Activated CD4-positive, alpha-beta T cell treated with anti-CD3 and anti-CD28 coated beads, Interleukin-2, amount 10 ng/mL, durations not matched to agents 7 days and 5 days (primary cell): ENCODE measurements around the gene EXOC6B. TPM values are rescaled to one million over a fixed set of nuclear protein-coding genes. Genes with fewer than 3 reads are reported as not detected.
"Not testable (repeated sequence)": the region's sequence is repeated elsewhere in the genome, so short reads cannot be mapped to it uniquely, and the experiment has no call there.

Experiments
- CTCF ChIA-PET: fragments of 350-600 bp; sonication (Branson Sonifier 250); formaldehyde crosslinking; loops from one replicate; lab custom pipeline; 2021; ENCODE audit warnings: antibody characterized with exemption; lab: Charles Lee
- POLR2A ChIA-PET: fragments of 350-600 bp; sonication (Branson Sonifier 250); formaldehyde crosslinking; loops from one replicate; lab custom pipeline; 2021; ENCODE audit warnings: antibody characterized with exemption; lab: Charles Lee
- DNase-seq: peaks from one replicate; pipeline ENCODE4 v3.0.0-alpha.2; 2020
- H3K27ac Mint-ChIP-seq: one replicate; pipeline ENCODE4 v1.8.0; 2021; ENCODE audit warnings: mild to moderate bottlenecking, moderate library complexity, mixed read lengths
- H3K27me3 Mint-ChIP-seq: one replicate; pipeline ENCODE4 v1.8.0; 2021; ENCODE audit warnings: mixed read lengths
- H3K36me3 Mint-ChIP-seq: one replicate; pipeline ENCODE4 v1.8.0; 2021; ENCODE audit warnings: low read depth, mixed read lengths
- H3K4me1 Mint-ChIP-seq: one replicate; pipeline ENCODE4 v1.8.0; 2021; ENCODE audit warnings: mixed read lengths
- H3K4me3 Mint-ChIP-seq: one replicate; pipeline ENCODE4 v1.8.0; 2021; ENCODE audit warnings: mild to moderate bottlenecking, moderate library complexity, mixed read lengths
- H3K9me3 Mint-ChIP-seq: one replicate; pipeline ENCODE4 v1.8.0; 2021; ENCODE audit warnings: mixed read lengths
- total RNA-seq, 2 experiments: library from RNA; stranded (reverse); gene quantifications; one replicate each; pipeline ENCODE4 v1.2.3, GENCODE V29; 2021

Gene EXOC6B
- total RNA-seq, 2 experiments from 2014 or later = 14.8 to 16.4 TPM

GRCh38 chr2:72581560-72582181, 244.2 kb downstream of the EXOC6B start:
- ChIA-PET CTCF (no interaction called here), POLR2A (no interaction called here)
- no peak for DNase-seq
- no peaks in the 10 kb centered on the region for H3K4me1 Mint-ChIP-seq
- no peaks in the 10 kb centered on the region for H3K9me3 Mint-ChIP-seq
- no peaks in the 10 kb centered on the region for H3K27me3 Mint-ChIP-seq
- H3K27ac Mint-ChIP-seq = no peak overlapping the region
- H3K36me3 Mint-ChIP-seq = no peaks in the 10 kb centered on the region
- H3K4me3 Mint-ChIP-seq = no peak overlapping the region

DNA sequence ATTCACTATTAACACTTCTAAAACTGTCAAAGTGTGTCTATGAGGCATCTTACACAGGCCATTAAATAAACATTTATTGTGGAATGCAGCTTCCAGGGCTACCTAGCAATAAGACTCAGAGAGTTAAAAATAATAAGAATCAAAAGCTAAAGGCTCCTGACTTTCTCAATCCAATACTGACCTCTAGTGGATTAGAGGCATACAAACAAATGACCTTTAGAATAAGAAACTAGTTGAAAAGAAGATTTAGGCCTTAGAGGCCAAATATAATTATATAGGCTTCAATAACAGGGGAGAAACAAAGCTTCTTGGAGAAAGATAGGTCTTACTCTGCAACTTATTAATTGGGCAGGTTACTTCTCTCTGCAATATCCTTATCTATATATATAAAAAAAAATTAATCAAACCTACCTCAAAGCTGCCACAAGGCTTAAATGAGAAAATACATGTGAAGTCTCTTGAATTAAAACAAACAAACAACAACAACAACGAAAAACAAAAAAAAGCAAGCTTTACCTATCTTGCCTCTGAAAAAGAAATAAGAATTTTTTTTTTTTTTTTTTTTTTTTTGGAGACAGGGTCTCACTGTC, 246.1 kb downstream of the EXOC6B start:
- H3K27ac Mint-ChIP-seq = no peak overlapping the region

DNA sequence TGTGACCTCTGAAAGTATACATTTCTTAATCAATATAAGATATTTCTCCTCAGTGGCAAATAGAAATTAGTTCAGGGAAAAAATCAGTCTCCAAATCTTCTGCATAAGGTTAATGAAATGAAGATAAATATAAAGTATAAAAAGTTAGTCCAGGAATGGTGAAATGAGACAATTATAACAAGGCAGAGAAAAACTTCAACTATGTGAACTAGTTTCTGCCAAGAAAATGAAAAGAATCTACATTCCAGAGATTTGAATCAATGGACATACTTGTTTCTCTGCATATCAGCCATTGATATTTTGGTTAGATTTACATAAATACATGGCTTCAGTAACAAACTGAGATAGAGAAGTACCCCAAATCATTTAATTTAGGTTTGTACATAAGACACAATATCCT, 249.0 kb downstream of the EXOC6B start:
- CTCF ChIA-PET = no interaction called here
- POLR2A ChIA-PET = no interaction called here
- no peak overlapping the region for H3K4me3 Mint-ChIP-seq
- no peaks in the 10 kb centered on the region for H3K36me3 Mint-ChIP-seq
- H3K27ac Mint-ChIP-seq = no peak overlapping the region
- no peaks in the 10 kb centered on the region for H3K4me1 Mint-ChIP-seq
- DNase-seq = no peak
- no peaks in the 10 kb centered on the region for H3K9me3 Mint-ChIP-seq
- H3K27me3 Mint-ChIP-seq = no peaks in the 10 kb centered on the region

More for the DNA sequence above, 246.1 kb downstream of the EXOC6B start:
- no peaks in the 10 kb centered on the region for H3K9me3 Mint-ChIP-seq
- H3K36me3 Mint-ChIP-seq = no peaks in the 10 kb centered on the region
- no peaks in the 10 kb centered on the region for H3K27me3 Mint-ChIP-seq
- POLR2A ChIA-PET = no interaction called here
- H3K4me3 Mint-ChIP-seq = no peak overlapping the region
- CTCF ChIA-PET = interaction anchor here (1.2 kb wide), 1 partner anchor 404 kb away, joined by 3 read pairs; no protein-coding TSS in a partner anchor
- no peaks in the 10 kb centered on the region for H3K4me1 Mint-ChIP-seq
- no peak for DNase-seq

- H3K4me1 Mint-ChIP-seq = no peaks in the 10 kb centered on the region
- no peak for DNase-seq
- H3K9me3 Mint-ChIP-seq = no peaks in the 10 kb centered on the region
- CTCF ChIA-PET = no interaction called here
- no peaks in the 10 kb centered on the region for H3K36me3 Mint-ChIP-seq
- POLR2A ChIA-PET = no interaction called here
- H3K27me3 Mint-ChIP-seq = no peaks in the 10 kb centered on the region
- no peak overlapping the region for H3K4me3 Mint-ChIP-seq
- no peak overlapping the region for H3K27ac Mint-ChIP-seq
Measured at GRCh38 chr2:72576459-72576858, 249.4 kb downstream of the EXOC6B start.

DNA sequence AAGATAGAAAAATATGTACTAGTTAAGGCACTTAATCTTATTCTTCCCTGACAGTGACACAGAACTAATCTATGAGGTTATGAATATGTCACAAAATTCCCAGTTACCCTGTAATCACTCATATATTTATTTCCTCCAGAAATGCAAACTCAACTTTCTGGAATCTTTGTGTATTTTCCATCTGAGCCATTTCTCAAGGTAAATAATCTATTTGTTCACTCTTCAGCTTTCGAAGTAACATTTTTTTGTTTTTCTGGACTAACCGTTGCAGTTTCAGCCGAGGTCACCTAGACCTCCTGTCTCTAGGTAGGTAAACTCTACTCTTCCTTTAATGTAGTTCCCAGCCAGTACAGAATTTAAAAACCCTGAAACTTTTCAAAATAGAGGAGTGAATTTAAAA, 250.9 kb downstream of the EXOC6B start:
- ChIA-PET POLR2A (no interaction called here), CTCF (no interaction called here)
- no peaks in the 10 kb centered on the region for H3K27me3 Mint-ChIP-seq
- H3K4me1 Mint-ChIP-seq = no peaks in the 10 kb centered on the region
- no peaks in the 10 kb centered on the region for H3K36me3 Mint-ChIP-seq
- no peak overlapping the region for H3K27ac Mint-ChIP-seq
- no peak for DNase-seq
- H3K9me3 Mint-ChIP-seq = no peaks in the 10 kb centered on the region
- H3K4me3 Mint-ChIP-seq = no peak overlapping the region

DNA sequence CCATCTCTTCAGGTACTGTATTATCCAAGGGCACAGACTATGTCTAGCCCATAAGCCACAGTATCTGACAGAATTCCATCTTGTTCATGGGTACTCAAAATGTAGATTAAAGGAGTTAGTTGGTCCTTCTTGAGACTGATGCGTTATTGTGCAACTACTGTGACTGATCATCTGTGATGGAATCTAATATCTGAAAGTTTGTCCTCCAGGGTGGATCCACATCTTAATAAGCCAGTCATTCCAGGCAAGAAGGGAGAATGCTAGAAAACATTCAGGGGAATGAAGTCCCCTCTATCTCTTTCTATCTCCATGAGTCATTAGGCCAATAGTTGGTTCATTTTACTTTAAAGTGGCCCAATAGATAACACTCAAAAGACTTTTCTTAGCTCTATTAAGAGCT, 252.6 kb downstream of the EXOC6B start:
- Mint-ChIP-seq H3K27me3 (no peaks in the 10 kb centered on the region), H3K36me3 (no peaks in the 10 kb centered on the region), H3K4me1 (no peaks in the 10 kb centered on the region), H3K27ac (no peak overlapping the region), H3K4me3 (no peak overlapping the region), H3K9me3 (no peaks in the 10 kb centered on the region)
- CTCF ChIA-PET = no interaction called here
- no peak for DNase-seq
- POLR2A ChIA-PET = no interaction called here

GRCh38 chr2:72572501-72572900, 253.3 kb downstream of the EXOC6B start:
- Mint-ChIP-seq H3K9me3 (no peaks in the 10 kb centered on the region), H3K4me3 (no peak overlapping the region), H3K27me3 (no peaks in the 10 kb centered on the region), H3K36me3 (no peaks in the 10 kb centered on the region), H3K27ac (no peak overlapping the region), H3K4me1 (no peaks in the 10 kb centered on the region)
- CTCF ChIA-PET = no interaction called here
- POLR2A ChIA-PET = no interaction called here
- no peak for DNase-seq

DNA sequence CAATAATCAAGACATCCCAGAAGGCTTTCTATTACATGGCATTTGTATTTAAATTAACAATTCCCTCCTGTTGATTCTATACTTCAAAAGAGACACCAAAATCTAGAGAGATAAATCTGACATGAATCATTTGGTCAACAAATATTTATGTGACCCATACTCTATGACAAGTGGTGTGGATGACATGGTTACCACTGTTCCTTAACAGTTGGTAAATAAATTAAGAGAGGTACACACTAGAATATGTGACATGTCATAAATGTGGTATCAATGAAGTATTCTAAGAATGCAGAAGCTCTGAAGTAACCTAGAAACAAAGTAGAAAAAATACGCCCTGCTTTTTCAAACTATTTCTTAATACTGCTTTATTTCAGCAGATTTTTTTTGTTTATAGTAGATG, 255.4 kb downstream of the EXOC6B start:
- ChIA-PET CTCF (no interaction called here), POLR2A (no interaction called here)
- DNase-seq = no peak
- Mint-ChIP-seq H3K27ac (no peak overlapping the region), H3K9me3 (no peaks in the 10 kb centered on the region), H3K36me3 (no peaks in the 10 kb centered on the region), H3K4me3 (no peak overlapping the region), H3K27me3 (no peaks in the 10 kb centered on the region), H3K4me1 (no peaks in the 10 kb centered on the region)

DNA sequence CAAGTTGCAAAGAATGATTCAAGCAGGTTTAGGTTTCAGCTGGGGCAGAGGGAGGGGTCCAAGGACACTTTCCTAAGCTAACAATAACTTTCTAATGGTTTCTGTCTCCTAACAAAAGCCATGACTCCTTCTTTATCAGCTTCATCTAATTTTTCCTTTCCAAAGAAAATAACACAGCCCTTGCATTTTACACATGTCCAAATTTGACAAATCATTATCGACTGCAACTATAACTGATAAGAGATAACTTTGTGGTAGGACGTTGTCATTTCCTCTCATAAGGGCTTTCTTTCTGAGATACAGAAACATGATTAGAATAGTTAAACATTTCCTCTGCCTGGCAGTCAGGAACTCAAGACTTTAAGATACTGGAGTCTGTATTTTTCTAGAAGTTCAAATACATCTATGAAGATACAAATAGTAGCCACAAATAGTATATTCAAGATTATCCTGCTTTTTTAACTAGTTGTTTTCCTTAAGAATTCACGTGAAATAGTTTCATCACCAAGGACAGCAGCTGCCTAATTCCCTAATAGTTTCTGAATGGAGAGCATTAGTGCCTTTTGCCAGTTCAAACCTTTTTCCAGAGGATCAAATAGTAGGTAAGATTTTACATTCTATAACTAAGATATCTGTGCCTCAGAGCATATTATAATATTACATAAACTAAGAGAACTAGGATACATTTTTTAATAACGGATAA, 263.2 kb downstream of the EXOC6B start:
- ChIA-PET CTCF (no interaction called here), POLR2A (no interaction called here)
- Mint-ChIP-seq H3K27ac (no peak overlapping the region), H3K9me3 (no peaks in the 10 kb centered on the region), H3K27me3 (no peaks in the 10 kb centered on the region), H3K36me3 (no peaks in the 10 kb centered on the region), H3K4me3 (no peak overlapping the region), H3K4me1 (peaks cover 9% of the 10 kb centered on the region)
- DNase-seq = no peak

DNA sequence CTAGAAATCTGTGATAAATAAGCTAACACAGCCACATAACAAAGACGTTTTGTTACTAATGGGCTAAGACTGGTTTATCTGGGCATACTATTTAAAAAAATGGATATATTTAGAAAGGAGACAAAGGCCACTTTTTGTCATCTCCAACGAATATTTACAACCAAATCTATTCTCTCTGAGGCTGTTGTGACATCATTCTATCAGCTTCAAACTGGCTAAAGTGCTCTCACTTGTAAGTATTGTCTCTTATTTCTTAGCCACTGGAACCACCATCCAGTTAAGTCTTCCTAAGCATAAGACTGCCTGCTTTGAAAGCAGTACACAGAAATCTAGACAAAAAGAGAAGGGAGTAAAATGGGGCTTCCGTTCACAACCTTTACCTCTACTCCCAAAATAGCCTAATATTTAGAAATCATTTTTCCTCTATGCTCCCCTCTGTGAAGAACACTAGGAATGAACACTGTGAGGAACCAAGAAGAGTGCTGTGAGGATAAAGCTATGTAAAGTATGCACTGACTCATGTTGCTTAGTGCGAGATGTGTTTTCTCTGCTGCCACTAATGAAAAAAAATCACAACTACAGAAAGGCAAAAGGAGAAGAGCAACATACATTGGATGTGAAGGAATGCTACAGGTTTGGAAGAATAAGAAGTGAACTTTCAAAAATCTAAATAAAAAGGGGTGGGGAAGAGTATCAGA, 264.1 kb downstream of the EXOC6B start:
- no peak overlapping the region for H3K27ac Mint-ChIP-seq
- POLR2A ChIA-PET = no interaction called here
- no peaks in the 10 kb centered on the region for H3K27me3 Mint-ChIP-seq
- DNase-seq = no peak
- no peaks in the 10 kb centered on the region for H3K36me3 Mint-ChIP-seq
- H3K9me3 Mint-ChIP-seq = no peaks in the 10 kb centered on the region
- H3K4me3 Mint-ChIP-seq = no peak overlapping the region
- H3K4me1 Mint-ChIP-seq = peaks cover 9% of the 10 kb centered on the region
- CTCF ChIA-PET = no interaction called here

DNA sequence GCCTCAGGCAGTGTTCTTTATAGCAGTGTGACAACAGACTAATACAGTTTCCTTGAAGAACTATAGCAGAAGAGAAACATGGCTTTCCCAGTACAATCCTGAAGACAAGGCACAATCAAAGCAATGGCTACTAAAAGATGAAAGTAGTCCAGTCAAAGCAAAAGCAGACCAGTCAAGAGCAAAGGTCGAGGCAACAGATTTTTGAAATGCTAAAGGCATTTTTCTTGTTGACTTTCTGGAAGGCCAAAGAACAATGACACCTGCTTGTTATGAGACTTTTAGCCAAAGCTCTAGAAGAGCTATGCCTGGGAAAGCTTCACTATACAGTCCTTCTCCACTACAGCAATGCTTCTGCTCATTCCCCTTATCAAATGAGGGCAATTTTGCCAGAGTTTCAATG, 269.9 kb downstream of the EXOC6B start:
- ChIA-PET CTCF (no interaction called here), POLR2A (no interaction called here)
- no peak overlapping the region for H3K27ac Mint-ChIP-seq

DNA sequence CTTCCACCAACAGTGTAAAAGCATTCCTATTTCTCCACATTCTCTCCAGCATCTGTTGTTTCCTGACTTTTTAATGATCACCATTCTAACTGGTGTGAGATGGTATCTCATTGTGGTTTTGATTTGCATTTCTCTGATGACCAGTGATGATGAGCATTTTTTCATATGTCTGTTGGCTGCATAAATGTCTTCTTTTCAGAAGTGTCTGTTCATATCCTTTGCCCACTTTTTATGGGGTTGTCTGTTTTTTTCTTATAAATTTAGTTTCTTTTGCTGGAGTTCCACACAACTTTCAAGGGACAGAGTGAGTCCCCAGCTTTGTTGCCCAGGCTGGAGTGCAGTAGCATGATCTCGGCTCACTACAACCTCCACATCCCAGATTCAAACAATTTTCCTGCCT, 270.5 kb downstream of the EXOC6B start:
- H3K4me3 Mint-ChIP-seq, H3K27ac Mint-ChIP-seq, H3K9me3 Mint-ChIP-seq, POLR2A ChIA-PET, H3K4me1 Mint-ChIP-seq, DNase-seq, CTCF ChIA-PET, H3K27me3 Mint-ChIP-seq, H3K36me3 Mint-ChIP-seq: not testable (repeated sequence)

More for the DNA sequence above, 269.9 kb downstream of the EXOC6B start:
- no peaks in the 10 kb centered on the region for H3K27me3 Mint-ChIP-seq
- no peak overlapping the region for H3K4me3 Mint-ChIP-seq
- no peaks in the 10 kb centered on the region for H3K9me3 Mint-ChIP-seq
- peaks cover 2% of the 10 kb centered on the region for H3K36me3 Mint-ChIP-seq
- H3K4me1 Mint-ChIP-seq = no peaks in the 10 kb centered on the region
- DNase-seq = no peak

GRCh38 chr2:72554910-72555309, 270.9 kb downstream of the EXOC6B start:
- H3K36me3 Mint-ChIP-seq, DNase-seq, H3K4me1 Mint-ChIP-seq, H3K27ac Mint-ChIP-seq, H3K9me3 Mint-ChIP-seq, H3K4me3 Mint-ChIP-seq, CTCF ChIA-PET, H3K27me3 Mint-ChIP-seq, POLR2A ChIA-PET: not testable (repeated sequence)
